ENCODE measurements around the gene IGFBP1.

DNA sequence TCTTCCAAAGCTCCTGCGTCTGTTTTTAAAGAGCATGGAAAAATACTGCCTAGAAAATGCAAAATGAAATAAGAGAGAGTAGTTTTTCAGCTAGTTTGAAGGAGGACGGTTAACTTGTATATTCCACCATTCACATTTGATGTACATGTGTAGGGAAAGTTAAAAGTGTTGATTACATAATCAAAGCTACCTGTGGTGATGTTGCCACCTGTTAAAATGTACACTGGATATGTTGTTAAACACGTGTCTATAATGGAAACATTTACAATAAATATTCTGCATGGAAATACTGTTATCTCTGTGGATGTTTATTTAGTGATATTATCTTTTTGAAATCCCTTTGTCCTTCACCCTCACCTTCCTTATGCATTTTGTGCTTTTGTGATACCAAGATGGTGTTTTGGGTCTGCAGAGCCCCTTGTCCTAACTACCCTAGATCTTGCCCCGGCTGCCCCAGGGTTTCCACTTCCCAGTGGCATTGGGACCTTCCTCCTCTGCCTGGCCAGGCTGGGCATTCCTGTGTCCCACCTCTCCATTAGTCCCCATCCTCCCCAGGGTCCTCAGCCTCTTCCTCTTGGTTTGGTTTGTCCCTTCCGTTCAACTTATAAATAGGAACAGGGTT is 5.2 kb downstream of the IGFBP1 start:
- TF ChIP-seq, protein P1, sequence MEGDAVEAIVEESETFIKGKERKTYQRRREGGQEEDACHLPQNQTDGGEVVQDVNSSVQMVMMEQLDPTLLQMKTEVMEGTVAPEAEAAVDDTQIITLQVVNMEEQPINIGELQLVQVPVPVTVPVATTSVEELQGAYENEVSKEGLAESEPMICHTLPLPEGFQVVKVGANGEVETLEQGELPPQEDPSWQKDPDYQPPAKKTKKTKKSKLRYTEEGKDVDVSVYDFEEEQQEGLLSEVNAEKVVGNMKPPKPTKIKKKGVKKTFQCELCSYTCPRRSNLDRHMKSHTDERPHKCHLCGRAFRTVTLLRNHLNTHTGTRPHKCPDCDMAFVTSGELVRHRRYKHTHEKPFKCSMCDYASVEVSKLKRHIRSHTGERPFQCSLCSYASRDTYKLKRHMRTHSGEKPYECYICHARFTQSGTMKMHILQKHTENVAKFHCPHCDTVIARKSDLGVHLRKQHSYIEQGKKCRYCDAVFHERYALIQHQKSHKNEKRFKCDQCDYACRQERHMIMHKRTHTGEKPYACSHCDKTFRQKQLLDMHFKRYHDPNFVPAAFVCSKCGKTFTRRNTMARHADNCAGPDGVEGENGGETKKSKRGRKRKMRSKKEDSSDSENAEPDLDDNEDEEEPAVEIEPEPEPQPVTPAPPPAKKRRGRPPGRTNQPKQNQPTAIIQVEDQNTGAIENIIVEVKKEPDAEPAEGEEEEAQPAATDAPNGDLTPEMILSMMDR (IDR thresholded peaks at IDR 0.05; ENCODE audit: low read depth, low read length) = no peak
- TF ChIP-seq POLR2A (IDR thresholded peaks at IDR 0.05; ENCODE audit: extremely low read depth, insufficient read length) (no peak), MYC (IDR thresholded peaks at IDR 0.05; ENCODE audit: low read depth, low read length) (no peak)
- TF ChIP-seq, protein P2, sequence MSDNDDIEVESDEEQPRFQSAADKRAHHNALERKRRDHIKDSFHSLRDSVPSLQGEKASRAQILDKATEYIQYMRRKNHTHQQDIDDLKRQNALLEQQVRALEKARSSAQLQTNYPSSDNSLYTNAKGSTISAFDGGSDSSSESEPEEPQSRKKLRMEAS (IDR thresholded peaks at IDR 0.05; ENCODE audit: low read depth, low read length) = no peak

All from NB4 (cell line).